Measurements from ENCODE around the gene SKA1. TPM values are rescaled to one million over a fixed set of nuclear protein-coding genes. Genes with fewer than 3 reads are reported as not detected.
"Not testable (repeated sequence)": the region's sequence is repeated elsewhere in the genome, so short reads cannot be mapped to it uniquely, and the experiment has no call there.

SKA1 gene
- polyA plus RNA-seq, 1 donor = 2.7 TPM

DNA sequence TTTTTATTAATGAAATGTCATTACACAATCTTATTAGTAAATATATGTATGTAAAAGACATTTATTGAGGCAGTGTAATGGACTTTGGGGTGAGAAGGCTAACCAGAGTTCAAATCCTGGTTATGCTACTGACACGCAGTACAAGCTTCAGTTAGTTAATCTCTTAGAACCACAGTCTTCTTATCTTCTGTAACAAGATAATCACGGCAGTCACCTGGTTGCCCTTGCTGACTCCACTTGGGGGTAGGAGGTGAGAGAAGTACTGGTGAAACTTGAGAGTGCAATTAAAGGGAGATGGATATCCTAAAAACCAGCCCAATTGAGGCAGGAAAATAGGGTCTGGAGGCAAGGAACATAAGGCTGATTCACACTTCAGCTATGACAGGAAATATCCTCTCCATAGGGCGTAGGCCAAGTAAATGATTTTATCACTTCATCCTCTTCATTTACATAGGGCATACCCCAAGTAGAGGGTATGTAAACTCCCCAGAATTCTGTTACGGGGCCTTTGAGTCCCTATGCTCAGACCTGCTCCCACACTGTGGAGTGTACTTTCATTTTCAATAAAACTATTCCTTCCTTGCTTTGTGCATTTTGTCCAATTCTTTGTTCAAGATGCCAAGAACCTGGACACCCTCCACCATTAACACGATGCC, 21.3 kb downstream of the SKA1 start:
- DNase-seq = no peak

DNA sequence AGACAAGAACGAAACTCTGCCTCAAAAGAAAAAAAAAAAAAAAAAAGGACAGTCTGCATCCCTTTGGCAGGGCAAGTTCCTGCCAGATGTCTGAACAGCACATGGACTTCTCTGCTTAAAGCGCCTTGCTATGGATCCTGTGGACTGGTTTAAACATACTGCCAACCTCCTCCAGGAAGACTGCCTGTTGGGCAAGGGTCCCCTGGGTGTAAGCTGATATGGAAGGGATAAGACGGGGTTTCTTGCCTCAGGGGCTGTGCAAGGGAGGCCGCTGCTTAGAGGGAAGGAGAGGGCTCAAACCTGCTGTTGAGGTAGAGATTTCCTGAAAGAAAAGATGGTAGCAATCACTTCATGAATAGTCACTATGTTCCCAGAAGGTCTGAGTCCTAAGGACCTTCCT, 22.2 kb downstream of the SKA1 start:
- DNase-seq = no peak

DNA sequence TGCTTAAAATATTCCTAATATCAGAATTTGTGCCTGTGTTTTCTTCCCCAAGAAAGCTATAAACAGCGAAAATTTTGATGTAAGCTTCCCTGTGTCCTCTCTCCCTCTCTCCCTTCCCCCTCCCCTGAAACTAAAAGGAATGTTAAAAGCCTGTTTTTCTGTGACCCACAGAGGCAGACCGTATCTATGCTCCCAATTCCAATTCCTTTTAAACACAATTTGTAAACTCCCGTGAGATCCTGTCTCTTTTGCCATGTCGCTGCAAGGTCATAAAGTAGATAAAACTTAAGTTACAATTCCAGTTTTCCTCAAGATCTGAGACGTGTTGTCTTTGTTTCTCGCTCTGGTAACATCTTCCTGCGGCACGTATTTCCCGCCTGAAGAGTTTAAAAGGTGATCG, 23.3 kb downstream of the SKA1 start:
- no peak for DNase-seq

DNA sequence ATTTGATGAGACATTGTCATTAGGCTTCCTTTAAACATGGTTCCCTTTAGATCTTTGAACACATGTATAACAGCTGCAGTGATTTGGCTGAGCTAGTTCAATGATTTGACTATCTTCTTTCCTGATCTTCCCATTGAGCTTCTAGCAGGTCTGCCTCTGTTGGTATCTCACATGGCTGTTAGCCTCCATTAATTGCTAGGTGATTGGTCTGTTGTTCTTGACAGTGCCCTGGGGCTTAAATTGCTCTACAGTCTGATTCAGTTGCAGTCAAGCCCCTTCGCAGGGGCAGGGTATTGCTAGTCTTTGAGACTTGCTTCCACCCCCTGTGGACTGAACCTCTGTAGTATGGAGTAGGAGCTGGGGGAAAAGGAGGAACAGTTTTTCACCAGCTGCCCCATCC, 24.1 kb downstream of the SKA1 start:
- DNase-seq = no peak

DNA sequence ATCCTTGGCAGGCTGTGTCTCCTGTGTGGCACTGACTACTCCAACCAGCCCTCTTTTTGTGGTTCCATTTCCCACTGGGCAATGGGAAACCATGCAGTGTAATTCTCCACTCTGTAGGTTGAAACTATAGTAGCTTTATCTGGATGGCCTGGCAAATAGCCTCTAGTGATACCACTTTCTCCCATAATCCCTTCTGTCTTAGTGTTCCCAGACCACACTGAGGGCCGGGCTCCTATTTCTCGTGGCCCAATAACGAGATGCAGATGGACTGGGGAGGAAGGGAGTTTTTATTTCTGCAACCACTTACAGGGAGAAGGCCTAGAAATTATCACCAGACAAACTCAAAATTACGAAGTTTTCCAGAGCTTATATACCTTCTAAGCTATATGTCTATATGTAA, 24.7 kb downstream of the SKA1 start:
- DNase-seq = no peak

DNA sequence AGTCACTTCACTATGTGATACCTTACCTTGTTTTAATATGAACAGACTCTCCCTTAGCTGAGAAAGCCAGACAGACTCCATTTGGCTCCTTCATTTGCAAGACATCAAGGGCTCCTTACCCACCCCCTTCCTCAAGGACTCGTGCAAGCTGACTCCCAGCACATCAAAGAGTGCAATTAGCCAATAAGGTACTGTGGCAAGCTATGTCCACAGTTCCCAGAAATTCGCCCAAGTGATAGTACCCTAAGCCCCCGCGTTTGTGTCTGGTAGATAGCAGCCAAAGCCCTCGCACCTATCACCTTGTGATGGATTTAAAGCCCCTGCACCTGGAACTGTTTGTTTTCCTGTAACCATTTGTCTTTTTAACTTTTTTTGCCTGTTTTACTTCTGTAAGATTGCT, 25.6 kb downstream of the SKA1 start:
- DNase-seq = not testable (repeated sequence)

DNA sequence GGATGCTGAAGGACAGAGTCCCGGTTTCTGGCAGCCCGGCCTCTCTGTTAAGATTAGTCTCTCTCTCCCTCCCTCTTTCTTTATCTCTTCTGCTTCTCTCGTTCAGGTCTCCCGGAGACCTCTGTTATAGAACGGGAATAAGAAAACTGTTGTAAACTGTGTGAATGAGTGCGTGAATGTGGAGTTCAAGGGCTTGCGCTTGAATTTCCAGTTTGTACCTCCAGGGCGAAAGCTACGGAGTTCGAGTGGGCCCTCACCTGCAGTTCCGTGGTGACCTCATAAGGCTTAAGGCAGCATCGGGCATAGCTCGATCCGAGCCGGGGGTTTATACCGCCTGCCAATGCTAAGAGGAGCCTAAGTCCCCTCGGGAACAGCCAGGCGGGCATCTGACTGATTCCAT, 26.4 kb downstream of the SKA1 start:
- DNase-seq = no peak

- DNase-seq = no peak
Observed at GRCh38 chr18:50401888-50402287, 27.0 kb downstream of the SKA1 start.

DNA sequence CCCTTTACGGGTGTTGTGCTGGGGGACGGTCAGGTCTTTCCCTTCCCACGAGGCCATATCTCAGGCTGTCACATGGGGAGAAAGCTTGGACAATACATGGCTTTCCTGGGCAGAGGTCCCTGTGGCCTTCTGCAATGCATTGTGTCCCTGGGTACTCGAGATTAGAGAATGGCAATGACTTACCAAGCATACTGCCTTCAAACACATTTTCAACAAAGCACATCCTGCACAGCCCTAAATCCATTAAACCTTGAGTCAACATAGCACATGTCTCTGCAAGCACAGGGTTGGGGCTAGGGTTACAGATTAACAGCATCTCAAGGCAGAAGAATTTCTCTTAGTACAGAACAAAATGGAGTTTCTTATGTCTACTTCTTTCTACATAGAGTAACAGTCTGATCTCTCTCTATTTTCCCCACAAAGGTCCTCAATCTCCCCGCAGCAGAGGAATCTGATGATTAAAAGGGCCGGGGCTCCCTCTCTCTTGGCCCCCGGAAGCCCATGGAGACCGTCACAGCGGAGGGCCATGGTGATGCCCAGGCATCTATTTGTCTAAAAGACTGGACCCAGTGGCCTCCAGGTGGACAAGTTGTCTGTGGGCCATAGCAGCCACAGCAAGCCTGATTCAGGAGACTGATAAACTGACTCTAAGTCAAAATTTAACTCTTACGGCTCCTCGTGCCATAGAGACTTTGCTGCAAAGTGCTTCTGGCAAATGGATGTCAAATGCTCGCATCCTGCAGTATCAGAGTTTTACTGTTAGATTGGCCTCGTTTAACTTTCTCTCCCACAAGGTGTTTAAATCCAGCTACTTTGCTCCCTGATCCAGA, 30.1 kb downstream of the SKA1 start:
- DNase-seq = not testable (repeated sequence)

- DNase-seq = no peak
Observed at GRCh38 chr18:50405582-50406271, 30.9 kb downstream of the SKA1 start.

DNA sequence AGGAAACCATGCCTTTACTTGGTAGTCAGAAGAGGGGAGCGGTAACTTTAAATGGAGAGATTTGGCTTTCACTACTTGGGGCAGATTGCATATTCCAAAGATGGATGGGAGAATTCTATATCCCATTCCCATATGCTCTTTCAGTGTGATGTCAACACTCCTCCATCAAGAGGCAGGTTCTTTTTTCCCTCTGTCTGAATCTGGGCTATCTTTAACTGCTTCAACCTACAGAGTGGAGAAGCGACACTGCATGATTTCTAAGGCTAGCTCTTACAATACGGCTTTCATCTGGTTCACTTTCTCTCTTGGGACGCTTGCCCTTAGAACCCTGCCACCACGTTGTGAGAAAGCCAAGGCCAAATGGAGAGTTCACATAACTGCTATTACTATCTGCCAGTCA, 34.4 kb downstream of the SKA1 start:
- no peak for DNase-seq

- no peak for DNase-seq
Observed at GRCh38 chr18:50410008-50410407, 35.2 kb downstream of the SKA1 start.

- no peak for DNase-seq
Observed at GRCh38 chr18:50410894-50411293, 36.0 kb downstream of the SKA1 start.

DNA sequence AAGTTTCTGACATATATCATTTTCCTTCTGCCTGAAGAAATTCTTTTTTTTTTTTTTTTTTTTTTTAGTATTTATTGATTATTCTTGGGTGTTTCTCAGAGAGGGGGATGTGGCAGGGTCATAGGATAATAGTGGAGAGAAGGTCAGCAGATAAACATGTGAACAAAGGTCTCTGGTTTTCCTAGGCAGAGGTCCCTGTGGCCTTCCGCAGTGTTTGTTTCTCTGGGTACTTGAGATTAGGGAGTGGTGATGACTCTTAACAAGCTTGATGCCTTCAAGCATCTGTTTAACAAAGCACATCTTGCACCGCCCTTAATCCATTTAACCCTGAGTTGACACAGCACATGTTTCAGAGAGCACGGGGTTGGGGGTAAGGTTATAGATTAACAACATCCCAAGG, 42.0 kb downstream of the SKA1 start:
- not testable (repeated sequence) for DNase-seq

DNA sequence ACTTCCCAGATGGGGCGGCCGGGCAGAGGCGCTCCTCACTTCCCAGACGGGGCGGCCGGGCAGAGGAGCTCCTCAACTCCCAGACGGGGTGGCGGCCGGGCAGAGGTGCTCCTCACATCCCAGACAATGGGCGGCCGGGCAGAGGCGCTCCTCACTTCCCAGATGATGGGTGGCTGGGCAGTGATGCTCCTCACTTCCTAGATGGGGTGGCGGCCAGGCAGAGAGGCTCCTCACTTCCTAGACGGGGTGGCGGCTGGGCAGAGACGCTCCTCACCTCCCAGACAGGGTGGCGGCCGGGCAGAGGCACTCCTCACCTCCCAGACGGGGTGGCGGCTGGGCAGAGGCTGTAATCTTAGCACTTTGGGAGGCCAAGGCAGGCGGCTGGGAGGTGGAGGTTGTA, 42.9 kb downstream of the SKA1 start:
- DNase-seq = not testable (repeated sequence)

DNA sequence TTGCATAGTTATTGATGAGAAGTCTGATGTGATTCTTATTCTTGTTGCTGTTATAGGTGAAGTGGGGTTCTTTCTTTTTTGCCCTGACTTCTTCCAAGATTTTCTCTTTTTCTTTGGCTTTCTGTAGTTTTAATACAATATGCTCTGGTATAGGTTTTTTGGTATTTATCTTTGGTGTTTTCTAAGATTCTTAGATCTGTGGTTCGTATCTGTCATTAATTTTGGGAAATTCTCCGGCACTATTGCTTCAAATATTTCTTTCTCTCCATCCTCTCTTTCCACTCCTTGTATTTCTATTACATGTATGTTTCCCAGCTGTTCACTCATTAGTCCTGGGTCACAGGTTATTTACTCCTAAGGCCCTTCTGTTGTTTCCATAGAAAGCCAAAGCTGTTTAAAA, 43.8 kb downstream of the SKA1 start:
- DNase-seq = no peak

DNA sequence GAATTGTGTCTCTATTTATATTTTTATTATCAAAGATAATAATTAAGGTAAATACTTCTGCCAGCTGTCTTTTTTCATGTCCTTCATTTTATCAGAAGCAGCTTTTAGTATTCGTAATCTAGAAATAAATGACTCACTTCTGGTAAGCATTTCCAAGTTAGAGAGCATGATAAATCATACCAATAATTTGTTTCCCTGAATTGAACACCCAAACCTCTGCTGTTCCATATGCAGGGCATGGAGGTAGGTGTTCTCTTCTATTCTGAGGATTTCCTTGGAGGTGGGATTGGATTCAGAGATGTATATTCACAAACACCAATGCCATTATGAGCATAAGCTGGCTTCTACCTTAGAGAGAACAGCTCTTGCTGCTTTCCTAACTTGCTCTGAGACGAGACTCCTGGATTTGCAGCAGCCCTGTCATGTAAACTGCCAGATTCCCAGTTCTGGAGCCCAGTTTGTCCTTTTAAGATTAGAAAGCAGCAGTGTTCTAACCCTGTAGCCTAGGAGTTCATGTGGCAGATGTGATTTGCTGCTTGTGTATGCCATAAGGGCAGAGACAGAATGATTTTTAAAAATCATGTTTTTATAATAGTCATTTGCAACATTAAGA, 47.5 kb downstream of the SKA1 start:
- no peak for DNase-seq

DNA sequence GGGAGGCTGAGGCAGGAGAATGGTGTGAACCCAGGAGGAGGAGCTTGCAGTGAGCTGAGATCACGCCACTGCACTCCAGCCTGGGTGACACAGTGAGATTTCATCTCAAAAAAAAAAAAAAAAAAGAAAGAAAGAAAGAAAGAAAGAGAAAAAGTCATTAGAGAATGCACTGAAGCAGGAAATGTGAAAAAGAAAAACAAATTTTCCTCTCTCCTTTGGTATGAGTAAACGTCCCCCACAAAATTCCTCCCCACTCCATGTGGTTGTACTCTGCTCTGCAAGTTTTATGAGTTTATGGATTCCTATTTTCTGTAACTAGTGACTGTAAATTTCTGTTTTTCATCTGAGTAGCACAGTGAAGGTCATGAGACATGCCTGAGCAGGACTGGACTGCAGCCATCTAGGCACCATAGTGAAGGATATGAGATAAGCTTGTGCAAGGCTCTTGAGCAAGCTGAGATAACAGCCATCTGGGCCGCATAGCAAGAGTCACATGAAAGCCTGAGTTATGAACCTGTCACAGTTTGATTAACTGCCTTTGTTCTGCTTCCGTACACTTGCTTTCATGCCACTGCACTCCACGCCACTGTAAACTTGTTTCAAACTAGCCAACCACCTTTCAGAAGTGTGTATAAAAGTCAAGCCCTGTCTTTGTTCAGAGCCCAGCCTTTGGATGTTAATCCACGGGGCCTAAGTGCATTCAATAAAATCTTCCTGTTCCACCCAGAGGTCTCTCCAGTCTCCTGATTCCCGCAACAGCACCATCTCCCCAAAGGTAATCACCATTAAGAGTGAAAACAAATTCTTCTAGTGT, 50.2 kb downstream of the SKA1 start:
- DNase-seq = no peak

DNA sequence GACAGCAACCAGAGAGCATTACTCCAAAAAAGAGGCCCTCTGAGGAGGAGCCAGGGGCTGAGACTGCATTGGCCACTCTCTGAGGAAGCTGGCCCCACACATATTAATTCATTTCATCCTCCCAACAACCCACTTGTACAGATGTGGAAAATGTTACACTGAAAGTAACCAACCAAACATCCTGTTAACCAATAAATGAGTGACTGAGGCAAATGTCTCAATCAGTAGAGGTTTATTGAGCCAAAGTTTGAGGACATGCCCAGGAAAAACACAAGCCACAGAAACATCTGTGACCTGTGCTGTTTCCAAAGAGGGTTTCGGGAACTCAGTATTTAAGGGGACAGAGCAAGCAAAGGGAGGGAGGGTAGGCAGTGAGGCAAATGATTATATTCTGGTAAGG, 53.0 kb downstream of the SKA1 start:
- DNase-seq = no peak

GRCh38 chr18:50428531-50429206, 53.8 kb downstream of the SKA1 start:
- DNase-seq = no peak

GRCh38 chr18:50429207-50429948, 54.5 kb downstream of the SKA1 start:
- DNase-seq = no peak

Data from hindlimb muscle (tissue), 1 donor.